Aorta (tissue), 5 donors: ENCODE data around the gene TASOR2. TPM values are rescaled to one million over a fixed set of nuclear protein-coding genes. Genes with fewer than 3 reads are reported as not detected.

Experiments used
- ATAC-seq: fragments of 200-7000 bp; cut with Tn5 transposase; one replicate; pipeline ENCODE4 v1.9.1; 2022; ENCODE audit warnings: moderate library complexity; ENCODE audit not compliant: low FRiP score
- DNase-seq, 2 donors: peaks; one replicate each; pipeline ENCODE4 v3.0.0-alpha.2; 2020
- H3K27ac ChIP-seq, 2 donors: one replicate each; pipeline ENCODE4 v1.5.1; 2013; ENCODE audit warnings: low read length in 2 of 2, mild to moderate bottlenecking in 2 of 2, moderate library complexity in 2 of 2, control low read depth in 1 of 2, inconsistent platforms in 1 of 2, low read depth in 1 of 2
- H3K27me3 ChIP-seq, 2 donors: one replicate each; pipeline ENCODE4 v1.6.1; 2013; ENCODE audit warnings: control low read depth in 1 of 2, low read length in 1 of 2, mild to moderate bottlenecking in 1 of 2, moderate library complexity in 1 of 2; ENCODE audit not compliant: insufficient read depth in 2 of 2, control insufficient read depth in 1 of 2
- H3K36me3 ChIP-seq, 2 donors: one replicate each; pipeline ENCODE4 v1.6.1; 2013; ENCODE audit warnings: control low read depth in 1 of 2, low read length in 1 of 2, mild to moderate bottlenecking in 1 of 2; ENCODE audit not compliant: insufficient read depth in 2 of 2, control insufficient read depth in 1 of 2
- H3K4me1 ChIP-seq, 2 donors: one replicate each; pipeline ENCODE4 v1.6.1; 2013; ENCODE audit warnings: low read length in 2 of 2, control low read depth in 1 of 2, mild to moderate bottlenecking in 1 of 2, moderate library complexity in 1 of 2; ENCODE audit not compliant: insufficient read depth in 2 of 2, control insufficient read depth in 1 of 2
- H3K4me3 ChIP-seq, 2 donors: one replicate each; pipeline ENCODE4 v1.5.1; 2013; ENCODE audit warnings: low read length in 2 of 2, control low read depth in 1 of 2, mild to moderate bottlenecking in 1 of 2
- H3K9me3 ChIP-seq: one replicate; pipeline ENCODE4 v1.6.1; 2013; ENCODE audit warnings: mild to moderate bottlenecking, low read length; ENCODE audit not compliant: control insufficient read depth
- WGBS, 2 donors: extraction: QIAGEN DNeasy Blood & Tissue Kit; methylation state at CpG; one replicate each; pipeline ENCODE4 v1.1.7; 2013; 5-methylcytosine and 5-hydroxymethylcytosine counted together
- intact Hi-C, 2 donors: fragments of 100-400 bp; cut with DNase I; formaldehyde crosslinking; loops; one replicate each; pipeline versions ENCODE4 v1.14.2 to v1.15.0; 2022
- polyA plus RNA-seq, 2 donors: library from polyadenylated mRNA; stranded (reverse); fragments of 200-250 nt; gene quantifications; one replicate each; pipeline ENCODE4 v1.2.3, GENCODE V29; 2013
- total RNA-seq, 2 donors: library from RNA; stranded (reverse); fragmentation: NEBNext Ultra II Directional; extraction: Animal tissue kit (Norgen Biotek cat#: 25700); gene quantifications; one replicate each; pipeline ENCODE4 v1.2.1, GENCODE V29; 2021
- donor health status: healthy with polysubstance abuse.
- donor health status: Bipolar disorder and iron deficiency.
- donor health status: DM: no; HTN: no; CAD: no.
- donor health status: DM: no; HTN: no; CAD: no.
- donor health status: DM: yes; HTN: yes; CAD: no.

TASOR2 gene
- total and polyA plus RNA-seq, 4 donors = 2.3 to 72.6 (median 39.6) TPM

- intact Hi-C loops = loop anchor here in 1 of 2 donors (10.0 kb wide), 1 partner anchor 112 kb away; no protein-coding TSS in a partner anchor
- WGBS, 2 donors = 88 to 94% methylated on average over 9 of the region's 9 CpGs
- Histone ChIP-seq H3K4me3 (no peak overlapping the region), H3K4me1 (peaks cover 0 to 2% of the 10 kb centered on the region in 2 donors), H3K36me3 (no peaks in the 10 kb centered on the region), H3K27ac (no peak overlapping the region), H3K27me3 (no peaks in the 10 kb centered on the region), H3K9me3 (no peaks in the 10 kb centered on the region)
- no peak for ATAC-seq
- DNase-seq = no peak
Observed at GRCh38 chr10:5662708-5663579, 21.7 kb upstream of the TASOR2 start.

- no peaks in the 10 kb centered on the region for H3K36me3 ChIP-seq
- H3K27ac ChIP-seq = no peak overlapping the region
- no peaks in the 10 kb centered on the region for H3K9me3 ChIP-seq
- WGBS, 2 donors = 60% methylated on average over 12 of the region's 12 CpGs
- DNase-seq = no peak
- no peak overlapping the region for H3K4me3 ChIP-seq
- no peak for ATAC-seq
- no peaks in the 10 kb centered on the region for H3K27me3 ChIP-seq
- peaks cover 0 to 2% of the 10 kb centered on the region in 2 donors for H3K4me1 ChIP-seq
- intact Hi-C loops = loop anchor here in 1 of 2 donors (10.0 kb wide), 1 partner anchor 111 kb away; no protein-coding TSS in a partner anchor
Observed at GRCh38 chr10:5663692-5664427, 20.8 kb upstream of the TASOR2 start.

GRCh38 chr10:5665373-5666007 lies 19.1 kb upstream of the TASOR2 start:
- intact Hi-C loops = loop anchor here in 1 of 2 donors (10.0 kb wide), 1 partner anchor 109 kb away; no protein-coding TSS in a partner anchor
- H3K27ac ChIP-seq = peak overlapping the region in 1 of 2 donors; percentile 0

GRCh38 chr10:5666008-5666840 lies 18.4 kb upstream of the TASOR2 start, which contains the start of gene ASB13:
TSS of gene ASB13 (minus strand) at chr10:5666595. CDS start at chr10:5666551, 44 bp downstream.
- intact Hi-C loops = loop anchor here in 1 of 2 donors (10.0 kb wide), 1 partner anchor 109 kb away; no protein-coding TSS in a partner anchor
- WGBS, 2 donors = 0 to 1% methylated on average over 83 to 112 of the region's 112 CpGs
- H3K27ac ChIP-seq = peak within 1 kb of the TSS; percentile 0 to 72
- H3K4me3 ChIP-seq = peak within 1 kb of the TSS; percentile 70 to 80
- peak; percentile 93 for ATAC-seq
- no peaks in the 10 kb centered on the region for H3K27me3 ChIP-seq
- DNase-seq = peak; percentile 84 to 91
- H3K9me3 ChIP-seq = no peaks in the 10 kb centered on the region
- H3K4me1 ChIP-seq = peaks cover 0 to 2% of the 10 kb centered on the region in 2 donors
- no peaks in the 10 kb centered on the region for H3K36me3 ChIP-seq

More at GRCh38 chr10:5665373-5666007, 19.1 kb upstream of the TASOR2 start:
- Histone ChIP-seq H3K4me3 (peak overlapping the region; percentile 70 to 80), H3K9me3 (no peaks in the 10 kb centered on the region), H3K36me3 (no peaks in the 10 kb centered on the region), H3K27me3 (no peaks in the 10 kb centered on the region), H3K4me1 (peaks cover 0 to 2% of the 10 kb centered on the region in 2 donors)
- no peak for ATAC-seq
- no peak for DNase-seq
- 20 to 21% methylated on average over 9 of the region's 9 CpGs for WGBS, 2 donors

- no peak for DNase-seq
- Histone ChIP-seq H3K4me3 (peak overlapping the region; percentile 70 to 80), H3K27me3 (no peaks in the 10 kb centered on the region), H3K4me1 (peaks cover 0 to 2% of the 10 kb centered on the region in 2 donors), H3K9me3 (no peaks in the 10 kb centered on the region), H3K27ac (no peak overlapping the region), H3K36me3 (no peaks in the 10 kb centered on the region)
- intact Hi-C loops = loop anchor here in 1 of 2 donors (10.0 kb wide), 1 partner anchor 108 kb away; no protein-coding TSS in a partner anchor
- WGBS, 2 donors = 45% methylated on average over 15 of the region's 15 CpGs
- no peak for ATAC-seq
Observed at GRCh38 chr10:5666841-5667630, 17.6 kb upstream of the TASOR2 start.

- Histone ChIP-seq H3K27me3 (no peaks in the 10 kb centered on the region), H3K4me1 (peaks cover 0 to 2% of the 10 kb centered on the region in 2 donors), H3K9me3 (peaks cover under 1% of the 10 kb centered on the region), H3K4me3 (no peak overlapping the region), H3K27ac (no peak overlapping the region), H3K36me3 (no peaks in the 10 kb centered on the region)
- ATAC-seq = no peak
- WGBS, 2 donors = 72 to 77% methylated on average over 4 of the region's 4 CpGs
- DNase-seq = no peak
- intact Hi-C loops = loop anchor here in 1 of 2 donors (10.0 kb wide), 1 partner anchor 106 kb away; no protein-coding TSS in a partner anchor
Observed at GRCh38 chr10:5668429-5668828, 16.2 kb upstream of the TASOR2 start.

- 82 to 89% methylated on average over 1 of the region's 1 CpG for WGBS, 2 donors
- no peaks in the 10 kb centered on the region for H3K27me3 ChIP-seq
- H3K27ac ChIP-seq = no peak overlapping the region
- H3K4me1 ChIP-seq = peaks cover 0 to 2% of the 10 kb centered on the region in 2 donors
- H3K36me3 ChIP-seq = no peaks in the 10 kb centered on the region
- DNase-seq = no peak
- ATAC-seq = no peak
- intact Hi-C loops = loop anchor here in 1 of 2 donors (10.0 kb wide), 1 partner anchor 105 kb away; no protein-coding TSS in a partner anchor
- no peak overlapping the region for H3K4me3 ChIP-seq
- peaks cover 1% of the 10 kb centered on the region for H3K9me3 ChIP-seq
Observed at GRCh38 chr10:5669604-5670003, 15.0 kb upstream of the TASOR2 start.
